Stimulated activated effector memory CD8-positive, alpha-beta T cell treated with anti-CD3 and anti-CD28 coated beads, Interleukin-12 subunit alpha, Interleukin-12 subunit beta, amount 100 ng/mL, for 72 hours (primary cell): ENCODE data around the gene CA9.
A peak's percentile ranks its signal among the peaks of the same experiment; 100 is the strongest.

Source experiments
- ATAC-seq: fragments of 150-1000 bp; cut with Tn5 transposase; 2 replicates; pipeline ENCODE4 v1.10.0; 2021
- DNase-seq, 2 donors: peaks; one replicate each; pipeline ENCODE4 v3.0.0; 2021 to 2022; ENCODE audit warnings: low spot score in 2 of 2
- H3K27ac Mint-ChIP-seq: one replicate; pipeline ENCODE4 v1.8.0; 2022; ENCODE audit warnings: mild to moderate bottlenecking, mixed read lengths
- H3K36me3 Mint-ChIP-seq: one replicate; pipeline ENCODE4 v1.8.0; 2022; ENCODE audit warnings: mild to moderate bottlenecking, mixed read lengths
- H3K4me1 Mint-ChIP-seq: one replicate; pipeline ENCODE4 v1.8.0; 2022; ENCODE audit warnings: mixed read lengths
- H3K4me3 Mint-ChIP-seq: one replicate; pipeline ENCODE4 v1.8.0; 2022; ENCODE audit warnings: mild to moderate bottlenecking, mixed read lengths
- H3K9me3 Mint-ChIP-seq: one replicate; pipeline ENCODE4 v1.8.0; 2022; ENCODE audit warnings: mixed read lengths

CA9 gene

DNA sequence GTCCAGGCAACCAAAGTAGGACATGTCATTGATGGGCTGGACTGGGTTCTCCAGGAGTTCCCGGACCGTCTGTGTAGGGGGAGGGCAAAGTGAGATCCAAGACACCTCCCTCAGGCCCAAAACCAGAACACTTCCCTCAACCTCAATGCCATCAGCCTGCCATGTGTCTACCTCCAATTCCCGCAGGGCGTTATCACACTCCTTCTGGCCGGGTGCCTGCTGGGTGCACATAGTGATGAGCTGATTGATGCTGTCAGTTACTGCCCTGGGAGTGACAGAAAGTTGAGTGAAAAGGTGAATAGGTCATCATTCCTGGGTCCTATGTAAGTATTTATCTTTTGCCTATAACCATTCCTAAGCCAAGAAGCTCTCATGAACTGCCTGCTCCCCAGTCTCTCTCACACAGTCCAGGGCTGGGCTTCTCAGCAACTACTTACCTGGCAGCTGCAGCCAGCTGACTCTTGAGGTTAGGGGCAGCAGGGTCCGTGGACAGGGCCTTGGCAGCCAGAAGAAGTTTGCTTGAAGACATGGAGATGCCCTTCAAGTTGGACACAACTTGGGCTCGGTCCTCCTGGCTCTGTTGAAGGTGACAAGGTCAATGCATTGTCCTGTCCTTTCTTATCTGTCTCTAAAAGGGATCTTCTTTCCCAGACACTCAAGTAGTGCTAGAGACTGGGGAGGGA, 37.2 kb downstream of the CA9 start:
- H3K4me3 Mint-ChIP-seq, result no peak overlapping the region
- H3K27ac Mint-ChIP-seq, result peak overlapping the region; percentile 71
- H3K36me3 Mint-ChIP-seq, result no peaks in the 10 kb centered on the region
- ATAC-seq, result no peak
- peaks cover 27% of the 10 kb centered on the region for H3K4me1 Mint-ChIP-seq
- H3K9me3 Mint-ChIP-seq, result no peaks in the 10 kb centered on the region
- DNase-seq, result no peak

DNA sequence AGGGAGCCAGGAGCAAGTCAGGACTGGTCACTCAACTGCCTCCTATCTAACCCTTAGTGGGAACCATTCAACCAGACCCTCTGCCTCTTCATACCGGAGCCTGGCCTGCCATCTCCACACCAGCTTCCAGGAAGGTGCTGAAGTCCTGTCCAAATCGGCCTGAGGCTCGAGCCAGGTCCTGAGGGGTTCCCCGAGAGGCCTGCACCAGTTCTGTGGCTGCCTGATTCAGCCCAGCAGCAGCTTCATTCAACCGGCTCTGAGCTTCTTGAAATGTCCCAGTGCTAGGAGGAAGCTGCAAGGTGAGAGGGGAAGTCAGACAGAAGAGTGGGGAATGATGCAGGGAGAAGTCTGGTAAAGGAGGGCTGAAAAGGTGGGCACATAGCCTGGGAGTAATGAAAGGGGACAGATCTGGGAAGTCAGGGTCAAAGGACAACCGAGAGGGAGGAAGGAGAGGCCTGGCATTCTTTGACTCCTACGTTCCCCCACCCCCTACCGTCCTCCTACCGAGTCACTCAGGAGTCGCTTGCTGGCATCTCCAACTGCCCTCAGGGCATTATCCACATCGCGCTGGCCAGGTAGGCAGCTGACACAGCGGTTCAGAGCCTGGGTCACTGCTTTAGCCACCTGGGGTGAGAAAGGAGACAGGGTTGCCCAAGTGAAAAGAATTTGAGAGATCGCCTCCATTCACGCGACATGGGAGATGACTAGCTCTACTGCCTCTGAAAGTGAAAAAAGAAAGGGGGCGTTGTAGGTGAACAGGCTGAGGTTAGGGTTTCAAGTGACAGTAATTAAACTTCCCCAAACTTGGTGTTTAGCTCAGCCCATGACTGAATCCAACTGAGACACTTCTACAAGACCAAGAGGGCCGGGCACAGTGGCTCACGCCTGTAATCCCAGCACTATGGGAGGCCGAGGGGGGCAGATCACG, 38.0 kb downstream of the CA9 start:
- Mint-ChIP-seq H3K9me3 (no peaks in the 10 kb centered on the region), H3K27ac (peak overlapping the region; percentile 71), H3K36me3 (no peaks in the 10 kb centered on the region), H3K4me1 (peaks cover 29% of the 10 kb centered on the region), H3K4me3 (no peak overlapping the region)
- DNase-seq (no peak), ATAC-seq (peak; percentile 76)

DNA sequence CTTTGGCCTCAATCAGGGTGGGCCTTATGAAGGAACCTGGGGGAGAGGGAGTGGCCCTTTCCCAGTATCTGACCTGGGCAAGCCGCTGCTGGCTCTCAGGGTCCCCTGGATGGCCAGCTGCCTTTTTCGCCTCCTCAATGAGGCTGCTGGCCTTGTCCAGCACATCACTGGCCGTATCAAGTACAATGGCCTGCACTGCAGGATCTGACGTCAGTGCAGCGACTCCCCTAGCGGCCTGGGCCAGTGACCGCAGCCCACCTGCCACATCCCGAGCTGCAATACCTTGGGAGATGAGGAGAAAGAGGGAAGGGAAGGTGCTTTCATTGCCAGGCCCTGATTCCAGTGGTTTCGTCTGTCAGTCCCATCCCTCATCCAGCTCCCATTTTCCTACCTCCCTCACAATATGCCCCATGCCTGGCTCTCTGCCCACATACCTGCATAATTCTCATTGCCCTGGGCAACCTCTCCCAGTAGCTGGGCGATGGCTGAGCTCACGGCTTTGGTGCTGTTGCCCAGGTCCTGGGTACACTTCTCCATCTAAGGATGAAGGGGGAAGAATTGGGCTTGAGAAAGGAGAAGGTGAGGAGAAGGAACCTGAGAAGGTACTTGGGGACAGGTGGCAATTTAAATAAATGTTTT, 39.2 kb downstream of the CA9 start:
- Mint-ChIP-seq H3K27ac (peak overlapping the region; percentile 81), H3K4me3 (no peak overlapping the region), H3K4me1 (peaks cover 19% of the 10 kb centered on the region), H3K9me3 (no peaks in the 10 kb centered on the region), H3K36me3 (no peaks in the 10 kb centered on the region)
- DNase-seq, result no peak
- no peak for ATAC-seq

DNA sequence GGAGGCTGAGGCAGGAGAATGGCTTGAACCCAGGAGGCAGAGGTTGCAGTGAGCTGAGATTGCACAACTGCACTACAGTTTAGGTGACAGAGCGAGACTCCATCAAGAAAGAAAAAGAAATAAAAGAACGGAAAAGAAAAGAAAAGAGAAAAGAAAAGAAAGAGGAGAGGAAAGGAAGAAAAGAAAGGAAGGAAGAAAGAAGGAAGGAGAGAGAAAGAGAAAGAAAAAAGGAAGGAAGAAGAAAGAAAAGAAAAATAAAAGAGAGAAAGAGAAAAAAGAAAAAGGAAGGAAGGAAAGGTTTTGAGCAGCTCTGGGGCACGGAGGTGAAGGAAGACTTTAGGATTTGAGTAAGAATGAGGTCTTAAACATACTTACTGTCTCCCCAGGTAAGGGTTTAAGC, 39.9 kb downstream of the CA9 start:
- ATAC-seq (no peak), DNase-seq (no peak)

DNA sequence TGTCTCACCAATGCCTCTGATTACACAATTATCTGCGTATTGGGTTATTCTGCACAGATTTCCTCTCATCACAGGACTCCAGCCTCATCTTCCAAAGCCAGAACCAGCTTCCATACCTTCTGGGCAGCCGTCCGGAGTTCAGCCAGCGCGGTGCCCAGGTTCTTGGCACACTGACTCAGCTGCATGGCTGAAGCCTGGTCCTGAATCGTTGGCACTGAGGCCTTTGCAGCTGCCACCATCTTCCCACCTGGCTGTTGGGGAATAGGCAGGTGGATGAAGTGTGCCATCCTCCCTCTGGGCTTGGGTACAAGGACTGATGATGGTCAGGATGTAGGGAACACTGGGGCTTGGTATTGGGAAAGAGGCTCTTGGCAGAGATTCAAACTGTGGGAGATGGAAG, 40.4 kb downstream of the CA9 start:
- peak overlapping the region; percentile 81 for H3K27ac Mint-ChIP-seq
- H3K36me3 Mint-ChIP-seq, result no peaks in the 10 kb centered on the region
- DNase-seq (no peak), ATAC-seq (no peak)
- no peak overlapping the region for H3K4me3 Mint-ChIP-seq
- peaks cover 19% of the 10 kb centered on the region for H3K4me1 Mint-ChIP-seq
- no peaks in the 10 kb centered on the region for H3K9me3 Mint-ChIP-seq

More for the DNA sequence above, 39.9 kb downstream of the CA9 start:
- Mint-ChIP-seq H3K4me3 (no peak overlapping the region), H3K4me1 (peaks cover 19% of the 10 kb centered on the region), H3K9me3 (no peaks in the 10 kb centered on the region), H3K36me3 (no peaks in the 10 kb centered on the region), H3K27ac (peak overlapping the region; percentile 81)

DNA sequence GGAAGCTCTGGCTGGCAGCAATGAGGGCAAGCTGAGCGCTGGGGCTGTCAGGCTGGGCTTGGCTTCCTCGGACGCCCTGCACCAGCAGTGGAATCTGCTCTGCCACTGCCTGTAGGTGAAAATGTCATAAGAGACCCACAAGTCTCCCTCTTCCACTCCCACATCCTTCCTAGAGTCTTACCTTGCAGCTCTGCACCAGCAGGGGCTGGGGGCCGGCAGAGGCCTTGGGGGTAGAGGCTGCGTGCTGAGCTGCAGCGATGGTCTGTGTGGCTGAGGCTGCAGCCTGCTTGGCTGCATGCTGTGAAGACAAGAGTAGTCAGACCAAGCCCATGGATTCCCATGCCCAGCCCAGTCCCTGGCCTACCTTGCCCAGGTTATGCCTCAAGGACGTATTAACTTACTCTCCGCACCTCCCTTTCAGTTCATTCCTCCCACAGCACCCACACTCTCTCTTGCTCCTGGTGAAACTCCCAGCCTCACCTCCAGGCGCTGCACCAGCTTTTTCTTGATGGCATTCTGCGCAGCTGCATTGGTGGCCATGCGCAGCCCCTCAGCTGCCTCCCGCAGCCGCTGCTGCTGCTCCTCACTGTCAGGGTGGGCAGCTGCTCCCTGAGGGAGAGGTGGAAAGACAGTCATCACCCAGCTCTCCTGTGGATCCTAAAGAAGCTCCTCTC, 41.0 kb downstream of the CA9 start:
- ATAC-seq (no peak), DNase-seq (no peak)
- H3K4me3 Mint-ChIP-seq, result no peak overlapping the region
- H3K4me1 Mint-ChIP-seq, result peaks cover 19% of the 10 kb centered on the region
- no peaks in the 10 kb centered on the region for H3K36me3 Mint-ChIP-seq
- H3K9me3 Mint-ChIP-seq, result no peaks in the 10 kb centered on the region
- peak overlapping the region; percentile 81 for H3K27ac Mint-ChIP-seq

DNA sequence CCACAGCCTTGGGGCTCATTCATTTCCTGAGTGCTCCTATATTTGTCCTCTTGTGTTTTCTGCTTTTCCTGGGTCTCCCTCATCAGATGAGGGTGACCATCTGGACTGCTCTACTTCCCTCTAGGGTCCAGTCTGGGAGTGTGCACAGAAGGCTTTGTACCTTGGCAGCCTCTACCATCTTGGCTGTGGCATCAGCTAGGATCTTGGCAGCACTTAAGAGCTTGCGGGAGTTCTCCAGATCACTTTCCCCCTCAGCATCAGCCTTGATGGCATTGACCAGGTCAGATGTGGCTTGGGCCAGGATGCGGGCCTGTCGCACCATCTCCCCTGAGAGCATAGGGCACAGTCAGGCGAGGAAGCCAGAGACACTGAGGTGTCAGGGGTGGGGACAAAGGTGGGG, 42.5 kb downstream of the CA9 start:
- DNase-seq, result no peak
- Mint-ChIP-seq H3K27ac (peak overlapping the region; percentile 79), H3K36me3 (no peaks in the 10 kb centered on the region), H3K4me1 (peaks cover 19% of the 10 kb centered on the region), H3K4me3 (no peak overlapping the region), H3K9me3 (no peaks in the 10 kb centered on the region)
- ATAC-seq, result no peak

DNA sequence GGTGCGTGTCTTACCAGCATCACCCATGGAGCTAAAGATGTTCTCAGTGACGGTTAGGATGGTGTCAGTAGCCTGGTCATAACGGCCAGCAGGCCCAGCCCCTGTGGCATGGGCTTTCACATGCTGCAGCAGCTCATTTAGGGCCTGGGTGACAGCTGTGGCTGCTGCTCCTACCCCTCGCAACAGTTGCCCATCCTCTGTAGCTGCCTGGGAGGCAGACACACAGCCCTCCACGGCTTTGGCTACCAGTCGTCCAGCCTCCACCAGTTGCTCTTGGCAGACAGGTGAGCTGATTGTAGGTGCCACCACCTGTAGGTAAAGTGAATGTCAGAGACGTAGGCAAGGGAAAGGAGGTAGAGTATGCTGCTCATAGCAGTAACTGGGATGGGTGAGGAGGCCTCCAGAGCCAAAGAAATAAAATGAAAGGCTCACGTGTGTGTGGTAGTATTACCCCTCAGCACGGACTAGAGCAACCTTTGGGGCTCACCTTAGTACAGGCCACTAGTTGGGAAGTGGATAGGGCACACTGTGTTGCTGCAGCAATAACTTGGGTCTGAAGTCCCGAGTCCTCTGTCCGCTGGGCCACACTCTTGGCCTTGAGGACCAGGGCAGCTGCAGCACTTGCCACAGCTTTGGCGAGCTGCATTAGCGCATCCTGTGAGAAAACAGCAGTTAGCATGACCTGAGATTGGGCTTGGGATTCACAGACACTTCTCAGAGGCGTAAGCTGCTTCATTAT, 43.6 kb downstream of the CA9 start:
- Mint-ChIP-seq H3K4me1 (peaks cover 21% of the 10 kb centered on the region), H3K4me3 (no peak overlapping the region), H3K27ac (peak overlapping the region; percentile 79), H3K9me3 (no peaks in the 10 kb centered on the region), H3K36me3 (no peaks in the 10 kb centered on the region)
- DNase-seq (no peak), ATAC-seq (no peak)

DNA sequence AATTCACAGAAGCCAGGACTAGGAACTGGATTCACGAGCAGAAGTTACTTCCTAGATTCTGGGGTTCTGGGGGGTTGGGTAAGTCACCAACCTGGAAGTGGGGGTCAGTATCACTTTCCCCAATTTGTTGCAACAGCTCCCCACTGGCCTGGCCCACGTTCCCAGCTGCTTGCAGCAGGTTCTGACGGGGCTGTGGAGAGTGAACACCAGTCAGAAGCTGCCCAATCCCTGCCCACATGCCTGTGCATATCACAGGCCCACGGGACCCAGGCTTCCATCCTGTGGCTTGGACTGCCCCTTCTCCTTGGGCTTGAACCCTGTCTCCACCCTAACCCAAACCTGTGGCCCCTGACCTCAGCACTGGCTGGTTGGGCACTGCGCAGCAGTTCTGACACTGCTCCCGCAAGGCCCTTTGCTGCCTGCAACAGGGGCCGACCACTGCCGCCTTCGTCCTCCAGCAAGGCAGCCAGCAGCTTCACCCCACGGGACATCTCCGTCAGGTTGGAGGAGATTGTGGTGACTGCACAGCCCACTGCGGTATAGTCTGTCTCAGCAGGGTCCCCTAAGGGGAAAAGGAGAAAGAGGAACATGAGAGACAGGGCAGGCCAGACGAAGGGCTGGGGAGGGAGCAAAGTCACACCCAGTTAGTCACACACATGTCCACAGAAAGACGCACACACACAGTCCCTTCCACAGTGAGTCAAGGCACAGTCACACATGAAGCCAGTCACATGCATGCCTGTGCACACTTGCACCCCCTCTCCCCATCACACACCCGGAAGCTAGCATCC, 45.2 kb downstream of the CA9 start:
- no peaks in the 10 kb centered on the region for H3K9me3 Mint-ChIP-seq
- DNase-seq (no peak), ATAC-seq (peak; percentile 58)
- peak overlapping the region; percentile 67 for H3K27ac Mint-ChIP-seq
- no peaks in the 10 kb centered on the region for H3K36me3 Mint-ChIP-seq
- H3K4me3 Mint-ChIP-seq, result no peak overlapping the region
- H3K4me1 Mint-ChIP-seq, result peaks cover 25% of the 10 kb centered on the region

DNA sequence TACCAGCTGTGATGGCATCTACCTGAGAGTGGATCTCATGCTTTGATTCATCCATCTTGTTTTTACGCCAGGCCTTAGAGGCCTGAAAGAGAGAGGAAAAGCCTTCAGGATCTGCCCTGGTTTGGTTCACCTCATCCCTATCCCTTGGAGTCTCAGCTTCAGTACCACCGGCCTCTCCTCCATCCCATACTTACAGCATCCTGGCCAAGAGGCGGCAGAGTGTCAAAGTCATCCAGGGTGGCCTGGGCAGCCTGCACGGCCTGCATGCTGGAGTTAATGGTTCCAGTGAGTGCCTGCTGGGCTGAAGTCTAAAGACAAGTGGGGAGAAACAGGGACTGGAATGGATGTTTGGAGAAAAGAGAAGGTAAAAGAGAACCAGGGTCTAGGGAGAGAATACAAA, 45.8 kb downstream of the CA9 start:
- no peaks in the 10 kb centered on the region for H3K9me3 Mint-ChIP-seq
- H3K27ac Mint-ChIP-seq, result no peak overlapping the region
- DNase-seq, result no peak
- H3K4me3 Mint-ChIP-seq, result no peak overlapping the region
- no peak for ATAC-seq
- H3K4me1 Mint-ChIP-seq, result peaks cover 23% of the 10 kb centered on the region
- H3K36me3 Mint-ChIP-seq, result no peaks in the 10 kb centered on the region

DNA sequence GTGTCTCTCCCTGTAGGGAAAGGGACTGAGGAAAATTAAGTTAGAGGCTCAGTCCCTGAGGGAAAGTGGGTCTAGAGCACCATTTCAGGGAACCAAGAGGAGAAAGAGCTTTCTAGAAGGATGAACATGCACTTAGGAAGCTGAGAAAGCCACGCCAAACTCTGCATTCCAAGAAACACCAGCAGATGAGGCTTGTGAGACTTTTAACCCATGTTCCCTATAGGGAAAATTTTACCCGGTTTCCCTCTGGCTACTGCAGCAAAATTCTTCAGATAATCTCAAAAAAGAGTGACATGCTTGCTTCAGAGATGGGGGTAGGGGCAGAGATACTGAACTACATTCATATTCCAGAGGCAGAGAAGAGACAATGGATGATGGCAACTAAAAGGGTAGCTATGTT, 49.7 kb downstream of the CA9 start:
- DNase-seq (no peak), ATAC-seq (no peak)
- peaks cover 23% of the 10 kb centered on the region for H3K4me1 Mint-ChIP-seq
- H3K27ac Mint-ChIP-seq, result no peak overlapping the region
- H3K4me3 Mint-ChIP-seq, result no peak overlapping the region
- no peaks in the 10 kb centered on the region for H3K9me3 Mint-ChIP-seq
- H3K36me3 Mint-ChIP-seq, result no peaks in the 10 kb centered on the region

DNA sequence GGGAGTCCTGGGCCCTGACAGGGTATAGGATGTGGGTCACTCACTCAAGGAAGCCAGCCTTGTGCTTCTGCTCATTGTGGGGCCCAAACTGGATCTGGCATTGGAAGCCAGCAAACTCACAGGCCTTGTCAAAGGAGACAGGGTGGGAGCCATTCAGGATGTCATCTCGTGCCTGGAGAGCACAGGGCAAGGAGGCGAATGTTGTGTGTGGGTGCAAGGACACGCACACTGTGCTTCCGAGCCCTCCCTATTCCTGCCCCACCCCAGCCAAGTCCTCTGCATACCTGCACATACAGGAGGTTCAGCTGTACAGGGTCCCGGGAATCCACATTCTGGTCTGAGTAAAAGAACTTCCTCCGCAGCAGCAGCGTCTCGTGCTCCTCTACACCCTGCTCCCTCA, 50.2 kb downstream of the CA9 start:
- DNase-seq (no peak), ATAC-seq (no peak)
- no peaks in the 10 kb centered on the region for H3K36me3 Mint-ChIP-seq
- H3K27ac Mint-ChIP-seq, result no peak overlapping the region
- H3K4me3 Mint-ChIP-seq, result no peak overlapping the region
- peaks cover 23% of the 10 kb centered on the region for H3K4me1 Mint-ChIP-seq
- H3K9me3 Mint-ChIP-seq, result no peaks in the 10 kb centered on the region

DNA sequence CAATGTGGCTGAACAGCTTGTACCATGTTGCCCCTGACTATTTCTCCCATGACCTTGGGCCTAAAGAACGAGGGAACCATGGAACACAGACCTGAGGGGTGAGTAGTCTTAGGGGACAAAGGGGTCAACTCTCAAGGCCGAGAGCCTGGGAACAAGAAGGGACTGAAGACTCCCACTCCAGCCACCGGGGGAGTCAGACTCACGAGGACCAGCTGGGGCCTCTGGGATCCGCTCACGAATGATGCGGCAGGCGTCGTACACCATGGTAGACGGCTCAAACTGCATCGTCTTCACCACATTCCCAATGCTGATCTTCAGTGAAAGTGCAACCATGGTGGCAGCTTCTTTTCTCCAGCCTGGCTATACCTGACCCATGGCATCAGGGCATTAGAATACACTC, 51.6 kb downstream of the CA9 start:
- Mint-ChIP-seq H3K36me3 (peaks cover 2% of the 10 kb centered on the region), H3K4me3 (no peak overlapping the region)

DNA sequence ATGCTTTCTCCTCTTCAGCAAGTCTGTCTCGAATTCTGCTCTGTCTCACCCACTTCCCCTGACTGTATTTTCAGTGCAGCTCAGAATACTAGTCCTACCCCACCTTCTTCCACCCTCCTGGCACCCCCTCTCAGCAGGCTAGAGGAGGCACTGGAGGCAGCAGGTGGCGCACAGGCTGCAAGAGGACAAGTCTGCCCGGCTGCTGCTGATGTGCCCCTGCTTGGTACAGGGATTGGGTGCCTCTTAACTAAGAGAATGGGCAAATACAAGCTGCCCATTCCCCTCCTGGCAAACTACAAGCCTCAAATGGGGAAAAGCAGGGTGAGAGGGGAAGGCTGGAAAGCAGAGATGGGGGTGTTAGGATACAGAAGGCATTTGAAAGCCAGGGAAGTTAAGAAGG, 53.2 kb downstream of the CA9 start:
- Mint-ChIP-seq H3K4me3 (no peak overlapping the region), H3K4me1 (peaks cover 17% of the 10 kb centered on the region), H3K9me3 (no peaks in the 10 kb centered on the region), H3K36me3 (peaks cover 7% of the 10 kb centered on the region), H3K27ac (no peak overlapping the region)
- ATAC-seq, result peak; percentile 37
- DNase-seq, result peak in 1 of 2 donors; percentile 60

More for the DNA sequence above, 51.6 kb downstream of the CA9 start:
- peaks cover 23% of the 10 kb centered on the region for H3K4me1 Mint-ChIP-seq
- ATAC-seq (no peak), DNase-seq (no peak)
- no peak overlapping the region for H3K27ac Mint-ChIP-seq
- H3K9me3 Mint-ChIP-seq, result no peaks in the 10 kb centered on the region
